ENCODE data around the gene ROPN1. TPM values are rescaled to one million over a fixed set of nuclear protein-coding genes. Genes with fewer than 3 reads are reported as not detected.

Gene ROPN1
- total RNA-seq: 0.18 TPM in 1 of 2 replicates, not detected in the other

DNA sequence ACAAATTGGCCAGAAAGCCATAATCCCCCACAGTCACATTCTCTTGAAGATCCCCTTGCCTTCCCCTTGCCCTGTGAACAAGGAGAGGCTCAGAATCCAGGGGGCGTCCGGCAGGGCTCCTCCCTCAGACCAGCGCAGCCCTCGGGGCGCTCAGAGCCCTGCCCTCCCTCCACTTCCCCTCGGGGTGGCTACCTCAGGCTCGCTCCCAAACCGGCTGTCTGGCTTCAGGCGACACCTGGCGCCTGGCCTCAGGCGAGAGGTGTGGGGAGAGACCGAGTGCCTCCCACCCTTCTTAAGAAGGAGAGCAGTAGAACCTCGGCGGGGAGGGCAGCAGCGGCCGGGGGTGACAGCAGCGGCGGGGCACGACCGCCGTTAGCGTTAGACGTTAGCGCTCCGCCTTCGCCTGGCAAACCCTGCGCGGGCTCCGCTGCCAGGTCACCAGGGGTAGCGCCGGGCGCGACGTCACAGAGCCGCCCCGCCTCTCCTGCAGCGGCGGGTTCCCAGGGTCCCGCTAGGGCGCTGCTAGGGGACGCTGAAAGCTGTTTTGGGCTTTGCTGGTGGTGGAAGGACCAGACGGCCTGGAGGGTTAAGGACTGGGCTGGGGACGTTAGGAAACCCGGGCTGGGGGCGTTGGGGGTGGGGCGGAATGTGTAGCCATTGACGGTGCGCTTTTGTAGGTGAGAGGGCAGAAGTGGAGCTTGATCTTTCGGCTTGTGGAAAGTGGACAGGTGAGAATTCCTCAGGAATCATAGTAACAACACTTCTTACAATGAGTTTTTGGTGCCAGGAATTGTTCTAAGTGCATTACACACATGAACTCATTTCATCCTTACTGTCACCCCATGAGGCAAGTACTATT is at the start of gene ROPN1:
ROPN1 (minus strand) TSS at position 395 of the 859 bp plus-strand sequence. CDS start 11,643 bp downstream, outside the sequence.

DNA sequence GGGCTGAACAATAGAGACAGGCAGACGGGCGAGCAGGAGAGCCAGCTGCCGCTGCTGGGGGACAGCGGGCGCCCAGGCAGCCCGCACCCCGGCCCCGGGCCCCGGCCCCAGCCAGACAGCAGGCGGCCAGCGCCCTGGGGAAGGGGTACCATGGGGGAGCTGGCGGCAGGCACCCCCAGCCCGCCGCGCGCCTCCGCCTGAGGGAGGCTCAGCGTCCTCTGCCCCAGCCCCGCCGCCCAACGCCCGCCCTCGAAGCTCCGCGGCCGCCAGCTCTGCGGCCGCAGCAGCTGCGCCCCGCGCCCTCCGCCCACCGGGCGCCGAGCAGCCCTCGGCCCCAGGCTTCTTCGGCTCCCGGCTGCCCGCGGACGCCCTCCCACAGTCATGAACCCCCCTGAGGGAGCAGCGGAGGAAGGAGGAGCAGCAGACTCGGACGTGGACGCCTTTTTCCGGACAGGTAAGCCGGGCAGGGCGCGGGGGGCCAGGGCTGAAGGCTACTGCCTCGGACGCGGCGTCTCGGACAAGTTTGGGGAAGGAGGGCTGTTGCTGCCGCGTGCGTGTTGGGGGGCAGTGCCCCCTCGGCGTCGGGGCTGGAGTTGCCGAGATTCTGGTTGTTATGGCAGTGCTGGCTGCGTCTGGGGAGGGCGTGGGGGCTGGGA is 41.6 kb upstream of the ROPN1 start, which contains the start of gene KALRN:
KALRN (plus strand) TSS at position 10 of the 656 bp plus-strand sequence.

DNA sequence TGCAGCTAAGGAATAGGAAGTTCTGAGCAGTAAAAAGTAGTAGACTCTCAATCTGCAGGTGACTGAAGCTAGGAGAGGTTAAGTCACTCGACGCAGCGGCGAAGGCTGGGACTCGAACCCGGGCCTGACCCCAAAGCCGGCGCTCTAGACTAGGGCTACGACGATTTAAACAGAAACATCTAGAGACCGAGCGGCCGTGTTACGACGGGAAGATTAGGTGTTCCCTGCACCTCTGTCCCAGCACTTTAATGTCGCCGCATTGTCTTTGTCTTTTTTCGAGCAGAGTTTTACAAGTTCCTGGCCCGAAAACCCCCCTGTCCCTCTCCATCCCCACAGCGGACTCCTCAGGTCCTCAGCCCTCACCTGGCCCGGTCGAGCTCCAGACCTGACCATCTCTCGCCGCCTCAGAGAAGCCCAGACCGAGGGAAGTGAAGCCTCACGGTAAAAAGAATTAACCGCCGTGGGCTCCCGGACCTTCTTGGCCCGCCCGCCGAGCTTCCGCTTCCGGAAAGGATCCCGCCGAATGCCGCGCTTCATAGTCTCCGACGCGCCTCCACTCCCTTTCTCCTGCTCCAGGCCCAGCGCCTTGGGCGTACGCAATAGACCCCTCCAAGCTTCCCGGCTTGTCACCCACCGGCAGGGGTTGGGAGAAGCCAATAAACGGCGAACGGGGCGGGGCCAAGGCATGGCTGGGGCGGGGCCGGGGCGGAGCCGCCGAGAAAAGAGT is 31.0 kb downstream of the ROPN1 start, which contains the start of gene CCDC14:
CCDC14 (minus strand) TSS at position 449 of the 727 bp plus-strand sequence; CDS start at position 393, 56 bp downstream.

Other genes starting within 250 kb of the ROPN1 start
- 180 and 215 TPM in 2 replicates for gene MYLK, start 107.8 kb downstream of the ROPN1 start, total RNA-seq
- 15.0 and 26.4 TPM in 2 replicates for gene CCDC14, start 30.9 kb downstream of the ROPN1 start, total RNA-seq
- 10.1 and 12.4 TPM in 2 replicates for gene KALRN, start 41.2 kb upstream of the ROPN1 start, total RNA-seq

Data from myometrial cell (primary cell).